Subcutaneous abdominal adipose tissue (tissue), 5 donors: ENCODE measurements around the gene AGBL1.

Experiments used
- H3K27ac ChIP-seq: one replicate; pipeline ENCODE4 v1.7.0; 2013; ENCODE audit warnings: low read depth, mild to moderate bottlenecking, inconsistent platforms, low read length, moderate library complexity
- H3K27me3 ChIP-seq, 5 donors: one replicate each; pipeline ENCODE4 v1.7.0; 2013; ENCODE audit warnings: low read length in 5 of 5, inconsistent platforms in 1 of 5; ENCODE audit not compliant: control insufficient read depth in 5 of 5, insufficient read depth in 4 of 5
- H3K36me3 ChIP-seq, 5 donors: one replicate each; pipeline ENCODE4 v1.7.0; 2013; ENCODE audit warnings: low read length in 5 of 5; ENCODE audit not compliant: control insufficient read depth in 5 of 5, insufficient read depth in 5 of 5
- H3K4me1 ChIP-seq, 5 donors: one replicate each; pipeline ENCODE4 v1.7.0; 2013; ENCODE audit warnings: low read length in 5 of 5, mild to moderate bottlenecking in 3 of 5, moderate library complexity in 1 of 5; ENCODE audit not compliant: control insufficient read depth in 5 of 5, insufficient read depth in 5 of 5
- H3K4me3 ChIP-seq, 5 donors: one replicate each; pipeline ENCODE4 v1.7.0; 2013; ENCODE audit warnings: low read length in 5 of 5, low read depth in 1 of 5
- H3K9ac ChIP-seq, 5 donors: one replicate each; pipeline ENCODE4 v1.7.0; 2013; ENCODE audit warnings: low read length in 5 of 5, mild to moderate bottlenecking in 4 of 5, moderate library complexity in 3 of 5
- H3K9me3 ChIP-seq, 5 donors: one replicate each; pipeline ENCODE4 v1.7.0; 2013; ENCODE audit warnings: low read length in 5 of 5; ENCODE audit not compliant: control insufficient read depth in 5 of 5
- donor health status: healthy.
- donor health status: healthy.
- donor health status: healthy.
- donor health status: healthy.
- donor health status: healthy.

AGBL1 gene

DNA sequence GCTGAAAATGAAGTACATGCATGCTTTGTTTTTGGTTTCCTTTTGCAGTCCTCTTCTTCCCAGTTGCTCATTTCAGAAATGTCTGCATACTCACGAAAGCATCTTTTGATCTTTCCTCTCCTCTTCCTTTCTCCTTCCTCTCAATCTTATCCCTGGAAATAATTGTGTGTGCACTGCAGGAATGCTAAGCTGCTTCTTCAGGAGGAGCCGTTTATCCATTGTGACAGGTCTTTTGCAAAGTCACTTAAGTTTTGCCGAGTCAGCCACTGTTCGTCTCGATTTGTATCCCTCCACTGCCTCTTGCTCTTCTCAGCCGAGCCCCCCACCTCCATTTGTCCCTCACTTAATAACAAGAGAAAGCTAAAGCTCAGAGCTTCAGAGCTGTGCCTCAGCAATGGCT, 597.6 kb downstream of the AGBL1 start:
- Histone ChIP-seq H3K27ac (no peak overlapping the region), H3K4me3 (no peak overlapping the region), H3K9ac (no peak overlapping the region), H3K9me3 (no peaks in the 10 kb centered on the region), H3K36me3 (no peaks in the 10 kb centered on the region), H3K4me1 (no peaks in the 10 kb centered on the region), H3K27me3 (peaks cover 0 to 2% (median 0%) of the 10 kb centered on the region in 5 donors)

DNA sequence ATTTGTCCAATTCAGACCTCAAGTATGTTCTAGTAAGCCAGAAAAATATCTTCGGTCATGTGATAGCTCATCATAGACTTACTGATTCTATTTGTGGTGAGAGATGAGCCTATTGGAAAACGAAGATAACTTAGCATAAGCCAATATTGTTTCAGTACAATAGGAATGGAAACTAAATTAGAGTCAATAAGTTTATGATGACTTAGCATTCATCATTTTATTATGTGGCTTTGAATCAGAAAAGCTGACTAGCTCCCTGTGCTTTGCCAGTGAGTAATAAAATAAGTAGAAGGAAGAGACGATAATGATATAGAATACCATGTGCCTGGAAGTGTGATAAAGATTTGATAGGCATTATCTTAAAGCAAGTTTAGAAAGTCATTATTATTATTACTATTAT, 605.6 kb downstream of the AGBL1 start:
- Histone ChIP-seq H3K9me3 (peaks cover 0 to 4% (median 0%) of the 10 kb centered on the region in 5 donors), H3K27ac (no peak overlapping the region), H3K36me3 (no peaks in the 10 kb centered on the region), H3K27me3 (peaks cover 0 to 2% (median 0%) of the 10 kb centered on the region in 5 donors), H3K4me1 (no peaks in the 10 kb centered on the region), H3K9ac (no peak overlapping the region), H3K4me3 (no peak overlapping the region)

DNA sequence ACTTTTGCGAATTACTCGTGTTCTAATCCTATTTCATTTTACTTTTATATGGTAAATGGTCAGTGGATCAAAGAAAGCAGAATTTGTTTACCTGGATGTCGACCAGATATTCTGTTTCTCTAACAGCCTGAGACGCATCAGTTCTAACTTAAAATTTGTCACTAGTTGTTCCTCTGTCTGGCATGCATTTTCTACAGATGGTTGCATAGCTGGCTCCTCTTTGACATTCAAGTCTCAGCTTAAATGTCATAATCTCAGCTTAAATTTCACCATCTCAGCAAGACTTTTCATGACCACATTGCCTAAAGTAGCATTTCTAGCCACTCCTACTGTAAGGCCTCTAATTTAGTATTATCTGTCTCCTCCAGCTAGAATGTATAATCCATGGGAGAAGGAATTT, 609.3 kb downstream of the AGBL1 start:
- no peaks in the 10 kb centered on the region for H3K27me3 ChIP-seq
- H3K9ac ChIP-seq, result no peak overlapping the region
- H3K9me3 ChIP-seq, result peaks cover 0 to 4% (median 0%) of the 10 kb centered on the region in 5 donors
- no peak overlapping the region for H3K27ac ChIP-seq
- H3K36me3 ChIP-seq, result no peaks in the 10 kb centered on the region
- H3K4me3 ChIP-seq, result no peak overlapping the region
- H3K4me1 ChIP-seq, result no peaks in the 10 kb centered on the region

DNA sequence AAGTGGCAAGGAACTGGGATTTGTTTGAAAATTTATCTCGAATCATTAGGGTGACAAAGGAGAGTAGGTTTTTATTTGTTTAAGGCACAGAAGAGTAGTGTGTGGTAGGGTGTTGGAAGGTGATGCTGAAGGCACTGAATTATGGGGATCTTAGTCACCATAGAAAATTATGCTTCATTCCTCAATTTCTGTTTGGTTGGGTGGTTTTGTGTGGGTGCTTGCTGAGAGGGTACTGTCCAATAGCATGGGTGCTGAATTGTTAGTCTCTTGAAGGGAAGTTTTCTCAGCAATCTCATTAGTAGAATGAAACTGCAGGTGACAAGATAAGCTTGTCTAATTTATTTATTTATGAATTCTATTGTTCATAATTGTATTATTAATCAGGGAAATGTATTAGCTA, 610.9 kb downstream of the AGBL1 start:
- no peaks in the 10 kb centered on the region for H3K4me1 ChIP-seq
- no peak overlapping the region for H3K4me3 ChIP-seq
- no peak overlapping the region for H3K27ac ChIP-seq
- H3K27me3 ChIP-seq, result no peaks in the 10 kb centered on the region
- no peak overlapping the region for H3K9ac ChIP-seq
- H3K36me3 ChIP-seq, result no peaks in the 10 kb centered on the region
- peaks cover 0 to 4% (median 0%) of the 10 kb centered on the region in 5 donors for H3K9me3 ChIP-seq

DNA sequence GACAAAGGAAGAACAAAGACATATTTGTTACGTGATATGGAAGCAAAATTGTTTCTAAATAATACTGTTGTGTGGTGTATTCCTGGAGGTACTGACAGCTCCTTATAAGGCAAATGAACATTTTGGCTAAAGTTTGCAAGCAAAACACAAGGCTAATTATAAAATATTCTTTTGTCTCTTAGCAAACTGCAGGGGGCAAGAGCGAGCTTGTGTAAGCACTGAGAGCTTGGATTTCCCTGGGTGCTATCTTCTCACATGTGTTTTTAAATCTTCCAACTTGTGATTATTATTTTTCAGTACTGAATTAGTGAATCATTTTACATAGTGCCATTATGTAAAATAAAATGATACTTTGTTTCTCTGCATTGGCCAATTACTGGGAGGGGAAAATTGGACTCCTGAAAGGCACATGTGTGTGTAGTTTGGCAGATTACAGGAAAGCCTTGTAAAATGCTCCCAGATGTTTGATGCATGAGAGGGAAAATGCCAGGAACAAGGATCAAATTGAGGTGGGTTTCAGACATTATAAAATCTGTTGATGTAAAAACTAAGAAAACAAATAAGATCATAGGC, 611.5 kb downstream of the AGBL1 start:
- Histone ChIP-seq H3K4me1 (no peaks in the 10 kb centered on the region), H3K27ac (no peak overlapping the region), H3K27me3 (no peaks in the 10 kb centered on the region), H3K4me3 (no peak overlapping the region), H3K9me3 (peaks cover 0 to 4% (median 0%) of the 10 kb centered on the region in 5 donors), H3K9ac (no peak overlapping the region), H3K36me3 (no peaks in the 10 kb centered on the region)

DNA sequence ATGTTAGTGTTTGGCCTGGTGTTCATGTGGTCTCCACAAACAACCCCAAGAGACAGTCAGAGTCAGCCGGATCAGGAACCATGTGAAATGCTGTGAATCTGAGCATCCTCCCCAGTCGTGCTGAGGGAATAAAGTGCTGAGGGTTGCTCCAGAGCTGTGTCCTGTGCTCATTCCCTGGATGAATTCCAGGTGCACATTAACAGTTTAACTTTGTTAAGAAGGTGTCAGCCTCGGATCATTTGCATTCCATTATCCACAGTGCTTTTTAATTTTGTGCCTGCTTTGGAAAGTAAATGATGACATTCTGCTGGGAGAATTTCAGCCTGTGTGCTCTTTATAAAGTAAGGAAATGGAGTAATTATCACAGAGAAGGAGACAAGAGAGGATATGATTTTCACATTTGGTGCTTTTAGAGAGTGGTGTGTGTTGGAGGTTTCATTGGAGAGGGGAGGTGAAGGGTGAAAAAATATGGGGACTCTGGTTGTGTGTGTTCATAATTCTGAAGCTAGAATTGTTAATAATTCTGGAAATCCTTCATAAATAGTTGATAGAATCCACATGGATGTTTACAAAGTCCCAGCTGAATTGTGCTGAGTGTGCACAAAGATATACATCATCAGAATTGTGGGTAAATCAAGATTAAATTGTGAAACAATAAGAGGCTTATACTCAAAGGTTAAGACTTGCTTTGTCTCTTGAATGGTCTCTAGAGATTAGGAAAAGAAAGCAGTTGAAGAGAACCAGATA, 621.4 kb downstream of the AGBL1 start:
- no peak overlapping the region for H3K4me3 ChIP-seq
- H3K36me3 ChIP-seq, result no peaks in the 10 kb centered on the region
- no peaks in the 10 kb centered on the region for H3K4me1 ChIP-seq

DNA sequence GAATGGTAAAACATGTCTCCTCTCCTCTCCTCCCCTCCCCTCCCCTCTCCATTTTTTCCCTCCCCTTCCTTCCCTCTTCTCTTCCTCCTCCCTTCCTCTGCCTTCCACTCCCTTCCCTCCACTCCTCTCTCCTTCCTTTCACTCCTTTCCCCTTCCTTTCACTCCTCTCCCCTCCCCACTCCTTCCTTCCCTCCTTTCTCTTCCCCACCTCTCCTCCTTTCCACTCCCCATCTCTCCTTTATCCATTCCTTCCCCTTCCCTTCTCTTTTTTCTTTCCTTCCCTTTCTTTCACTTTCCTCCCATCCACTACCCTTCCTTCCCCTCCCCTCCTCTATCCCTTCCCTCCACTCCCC, 621.9 kb downstream of the AGBL1 start:
- no peak overlapping the region for H3K4me3 ChIP-seq
- H3K27me3 ChIP-seq, result no peaks in the 10 kb centered on the region
- H3K36me3 ChIP-seq, result no peaks in the 10 kb centered on the region
- H3K27ac ChIP-seq, result no peak overlapping the region
- H3K9me3 ChIP-seq, result peaks cover 0 to 3% (median 0%) of the 10 kb centered on the region in 5 donors
- H3K9ac ChIP-seq, result no peak overlapping the region
- H3K4me1 ChIP-seq, result no peaks in the 10 kb centered on the region

More for the DNA sequence above, 621.4 kb downstream of the AGBL1 start:
- Histone ChIP-seq H3K27ac (no peak overlapping the region), H3K9me3 (peaks cover 0 to 3% (median 0%) of the 10 kb centered on the region in 5 donors), H3K27me3 (no peaks in the 10 kb centered on the region), H3K9ac (no peak overlapping the region)

DNA sequence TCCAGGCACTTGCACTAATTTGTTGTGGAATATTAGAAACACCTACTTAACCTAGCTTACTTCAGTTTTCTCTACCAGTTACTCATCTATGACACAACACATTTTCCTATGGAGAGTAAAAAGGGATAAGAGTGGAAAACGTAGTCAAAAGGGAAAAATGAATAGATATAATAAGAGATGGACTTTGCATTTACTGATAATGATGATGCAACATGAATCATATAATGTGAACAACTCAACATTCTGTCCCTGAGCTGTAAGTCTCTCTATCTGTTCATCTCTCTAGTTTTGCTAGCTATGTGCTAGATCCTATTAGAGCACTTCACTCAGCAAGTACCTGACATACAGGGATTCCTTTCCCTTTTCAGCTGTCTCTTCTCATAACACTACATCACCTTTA, 627.1 kb downstream of the AGBL1 start:
- H3K36me3 ChIP-seq, result no peaks in the 10 kb centered on the region
- H3K27ac ChIP-seq, result no peak overlapping the region
- H3K9me3 ChIP-seq, result peaks cover 0 to 3% (median 0%) of the 10 kb centered on the region in 5 donors
- H3K27me3 ChIP-seq, result no peaks in the 10 kb centered on the region
- no peaks in the 10 kb centered on the region for H3K4me1 ChIP-seq
- no peak overlapping the region for H3K9ac ChIP-seq
- H3K4me3 ChIP-seq, result no peak overlapping the region

DNA sequence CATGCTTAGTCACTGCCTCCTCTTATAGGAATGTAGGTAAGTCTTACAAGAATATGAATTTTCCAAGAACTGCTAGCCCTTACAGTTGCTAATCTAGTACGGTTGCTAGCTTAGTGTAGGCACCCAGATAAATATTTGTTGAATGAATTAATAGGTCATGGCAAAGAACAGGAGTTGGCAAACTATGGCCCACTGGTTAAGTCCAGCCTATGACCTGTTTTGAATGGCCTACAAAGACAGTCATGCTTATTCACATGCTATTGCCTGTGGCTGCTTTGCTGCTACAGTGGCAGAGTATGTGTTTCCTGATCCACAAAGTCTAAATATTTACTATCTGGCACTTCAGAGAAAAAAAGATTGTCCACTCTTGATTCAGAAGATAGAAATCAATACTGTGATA, 631.8 kb downstream of the AGBL1 start:
- Histone ChIP-seq H3K27me3 (no peaks in the 10 kb centered on the region), H3K4me1 (no peaks in the 10 kb centered on the region), H3K27ac (no peak overlapping the region), H3K9me3 (no peaks in the 10 kb centered on the region), H3K9ac (no peak overlapping the region), H3K4me3 (no peak overlapping the region), H3K36me3 (no peaks in the 10 kb centered on the region)

DNA sequence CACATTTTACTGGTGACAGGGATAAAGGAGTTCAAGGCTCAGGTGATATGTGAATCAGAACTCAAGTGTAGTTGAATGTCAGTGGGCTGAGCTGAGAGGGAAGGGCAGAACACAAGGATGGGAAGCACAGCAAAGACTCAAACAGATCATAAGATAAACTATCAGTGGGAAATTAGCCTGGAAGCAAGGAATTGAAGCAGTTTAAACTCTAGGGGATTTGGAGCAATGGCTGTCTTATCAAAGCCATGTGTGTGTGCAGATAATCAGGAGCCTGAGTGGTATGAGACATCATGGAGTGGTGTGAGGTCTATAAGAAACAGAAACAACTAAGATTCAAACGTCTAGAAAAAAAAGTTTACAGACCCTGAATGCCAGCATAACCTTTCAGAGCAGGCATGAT, 634.6 kb downstream of the AGBL1 start:
- Histone ChIP-seq H3K4me3 (no peak overlapping the region), H3K27me3 (no peaks in the 10 kb centered on the region), H3K9me3 (no peaks in the 10 kb centered on the region), H3K4me1 (no peaks in the 10 kb centered on the region), H3K27ac (no peak overlapping the region), H3K36me3 (no peaks in the 10 kb centered on the region), H3K9ac (no peak overlapping the region)
